Stimulated activated CD4-positive, alpha-beta T cell treated with anti-CD3 and anti-CD28 coated beads, Interleukin-1b, Interleukin-23, amount 100 ng/mL, for 4 hours (primary cell): ENCODE data around the gene TEPSIN.

Source experiments
- DNase-seq, 2 donors: peaks; one replicate each; pipeline ENCODE4 v3.0.0-alpha.2; 2020; ENCODE audit warnings: low read depth in 2 of 2

The TEPSIN gene

GRCh38 chr17:81270279-81270678 lies 31.4 kb upstream of the TEPSIN start:
- DNase-seq: no peak

DNA sequence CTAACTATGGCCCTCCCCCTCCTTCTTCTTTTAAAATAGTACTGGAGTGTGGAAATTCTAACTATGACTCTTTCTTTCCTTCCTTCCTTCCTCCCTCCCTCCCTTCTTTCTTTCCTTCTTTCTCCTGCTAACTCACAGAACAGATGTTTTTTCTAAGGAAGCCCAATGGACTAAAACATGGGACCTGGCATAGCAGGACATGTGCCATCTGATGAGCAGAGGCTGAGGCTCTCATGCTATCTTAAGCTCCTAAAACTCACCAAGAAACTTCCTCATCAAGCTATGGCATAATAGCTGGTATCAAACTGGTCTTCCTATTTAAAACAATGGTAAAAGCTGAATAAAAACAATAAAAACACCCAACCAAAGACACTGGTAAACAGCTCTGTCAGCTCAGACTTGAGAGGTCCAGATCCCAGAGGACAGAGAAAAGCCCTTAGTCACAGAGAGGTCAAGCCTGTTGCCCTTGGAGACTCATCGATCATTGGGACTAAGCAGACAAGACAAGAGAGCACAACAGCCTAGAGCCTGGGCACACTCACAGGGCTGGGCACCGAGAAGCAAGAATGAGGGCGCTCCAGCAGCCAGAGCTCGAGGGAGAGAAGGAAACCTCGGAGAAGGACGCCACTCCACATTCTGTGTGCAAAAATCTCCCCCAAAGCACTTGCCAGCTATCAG lies 28.7 kb upstream of the TEPSIN start:
- no peak for DNase-seq

DNA sequence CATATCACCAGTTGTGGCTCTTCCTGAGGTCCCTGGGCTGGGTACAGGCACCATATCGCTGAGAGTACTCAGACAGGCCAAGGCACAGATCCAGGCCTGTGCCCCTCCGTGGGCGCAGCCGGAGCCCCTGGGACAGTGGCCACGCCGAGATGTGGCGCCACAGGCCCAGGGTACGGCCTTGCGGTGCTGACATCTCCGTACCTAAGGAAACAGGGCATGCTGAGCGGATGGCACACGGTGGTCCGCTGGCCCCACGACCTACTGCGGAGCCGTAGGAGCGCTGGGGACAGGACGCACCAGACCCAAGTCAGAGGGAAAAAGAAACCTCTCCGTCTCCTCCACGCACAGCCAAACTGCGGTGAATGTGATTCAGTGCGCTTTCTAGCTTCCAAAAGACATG lies 26.7 kb upstream of the TEPSIN start:
- no peak for DNase-seq

- no peak for DNase-seq
Observed at GRCh38 chr17:81264640-81265039, 25.8 kb upstream of the TEPSIN start.

DNA sequence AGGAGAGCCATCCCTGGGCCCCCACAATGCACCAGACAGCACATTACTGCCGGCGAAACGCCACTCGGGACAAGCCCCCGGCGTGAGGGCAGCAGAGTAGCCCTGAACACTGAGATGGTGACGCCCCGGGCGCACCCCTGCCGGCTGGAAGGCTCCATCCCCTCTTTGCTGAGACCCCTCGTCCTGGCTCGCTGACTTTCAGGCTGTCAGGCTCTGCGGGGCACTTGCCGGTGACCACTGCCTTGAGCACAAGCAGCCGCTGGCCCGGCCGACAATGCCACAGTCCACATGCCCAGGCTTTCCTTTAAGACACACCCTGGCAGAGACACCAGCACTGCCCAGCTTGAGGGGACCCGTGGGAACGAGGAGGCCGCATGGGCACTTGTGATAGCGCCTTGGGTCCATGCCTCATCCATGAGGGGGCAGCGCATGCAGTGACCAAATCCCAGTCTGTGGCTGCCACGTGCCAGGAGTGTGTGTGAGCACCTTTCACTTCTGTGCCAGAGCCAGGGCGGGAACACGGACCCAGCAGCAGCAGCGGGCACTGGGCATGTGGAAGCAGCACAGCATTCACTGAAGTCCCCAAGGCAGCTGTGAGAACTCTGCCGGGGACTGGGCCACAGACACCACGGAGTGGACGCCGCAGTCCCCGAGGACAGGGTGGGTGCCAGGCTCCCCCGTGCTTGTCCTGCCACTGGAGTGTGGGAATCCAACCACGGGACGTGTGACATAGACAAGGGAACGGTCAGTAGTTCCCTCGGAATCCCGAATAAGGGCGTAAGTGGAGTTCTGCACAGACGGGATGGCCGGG lies 24.7 kb upstream of the TEPSIN start:
- no peak for DNase-seq

DNA sequence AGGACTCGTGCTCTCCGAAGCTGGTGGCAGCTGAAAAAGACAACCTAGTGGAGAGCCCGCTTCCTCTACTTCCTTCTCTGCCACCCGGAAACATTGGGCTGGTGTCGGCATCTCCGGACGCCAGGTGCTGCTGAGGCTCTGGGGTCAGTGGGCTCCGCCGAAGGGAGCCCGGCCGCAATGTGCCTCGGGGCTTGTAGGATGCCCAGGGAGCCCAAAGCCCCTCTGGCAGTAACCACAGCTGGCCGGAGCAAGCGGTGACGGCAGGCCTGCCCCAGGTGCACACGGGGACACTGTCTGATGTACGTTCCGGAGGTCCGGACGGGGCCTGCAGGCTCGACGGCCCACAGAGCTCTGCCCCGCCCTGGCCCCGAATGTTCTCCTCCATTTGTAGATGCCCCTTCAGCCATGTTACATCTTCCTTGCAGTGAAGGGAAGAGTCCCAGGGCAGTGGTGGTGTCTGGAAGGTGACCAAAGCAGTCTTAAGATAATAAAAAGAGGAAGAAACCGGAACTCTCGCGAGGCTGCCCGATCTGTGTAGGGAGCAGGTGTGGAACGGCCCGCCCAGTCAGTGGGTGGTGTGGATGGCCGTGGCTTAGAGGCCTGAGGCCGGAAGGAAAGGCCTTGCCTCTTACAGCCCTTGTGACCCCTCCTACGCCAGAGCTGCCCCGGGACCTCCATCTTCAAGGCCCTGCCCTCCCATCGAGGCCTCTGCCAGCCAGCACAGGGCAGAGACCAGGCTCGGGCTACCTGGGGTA lies 22.9 kb upstream of the TEPSIN start:
- no peak for DNase-seq

DNA sequence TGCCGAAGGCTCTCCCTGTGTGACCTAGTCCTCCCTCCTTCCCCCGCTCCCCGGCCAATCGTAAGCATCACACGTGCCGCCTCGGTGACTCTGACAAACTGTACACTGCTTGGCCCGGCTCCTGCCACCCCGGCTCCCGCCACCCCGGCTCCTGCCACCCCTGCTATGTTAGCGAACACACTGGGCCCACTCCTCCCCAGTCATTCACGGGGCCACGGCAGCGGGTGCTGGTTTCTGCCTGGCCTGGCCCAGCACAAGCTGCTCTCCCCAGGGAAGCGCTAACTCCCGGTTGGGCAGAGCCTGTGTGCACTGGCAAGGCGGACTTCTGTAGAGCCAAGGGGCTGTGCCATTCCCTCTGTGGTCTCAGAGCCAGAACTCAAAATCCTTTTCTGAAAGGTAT lies 22.2 kb upstream of the TEPSIN start:
- no peak for DNase-seq

DNA sequence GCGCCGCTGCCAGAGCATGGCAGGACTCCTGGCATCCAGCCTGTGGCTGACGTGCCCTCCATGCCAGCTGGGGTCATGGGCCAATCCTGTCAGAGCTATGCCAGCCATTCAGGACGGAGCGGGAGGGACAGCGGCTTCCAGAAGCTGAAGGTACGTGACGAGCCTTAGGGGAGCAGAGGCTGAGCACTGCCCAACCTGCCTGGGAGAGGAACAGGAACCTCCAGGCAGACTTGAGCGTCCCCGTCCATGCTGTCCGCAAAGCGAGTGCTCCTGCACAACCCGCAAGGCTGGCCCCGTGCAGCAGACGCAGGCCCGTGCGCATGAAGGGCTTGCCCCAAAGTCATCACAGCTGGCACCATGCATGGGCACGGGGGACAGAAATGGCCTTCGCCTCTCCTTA lies 21.8 kb upstream of the TEPSIN start:
- DNase-seq: no peak

DNA sequence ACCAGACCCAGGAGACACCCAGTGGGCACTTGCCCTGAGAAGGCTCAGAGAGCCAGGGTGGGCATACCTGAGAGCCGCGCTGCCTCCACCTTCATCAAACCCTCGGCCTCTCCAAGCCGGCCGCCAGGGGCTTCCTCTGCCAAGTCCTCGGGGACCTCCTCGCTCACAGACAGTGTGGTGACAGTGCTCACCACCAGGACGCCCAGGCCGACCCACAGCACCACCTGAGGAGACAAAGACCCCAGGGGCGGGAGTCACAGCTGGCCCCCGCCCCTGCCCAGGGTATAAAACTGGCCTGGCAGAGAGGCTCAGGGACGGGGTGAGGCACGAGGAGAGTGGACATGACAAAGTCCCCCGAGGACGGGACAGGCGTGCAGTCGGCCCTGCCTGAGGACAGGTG lies 21.3 kb upstream of the TEPSIN start:
- no peak for DNase-seq

- DNase-seq: no peak
Observed at GRCh38 chr17:81259058-81259605, 20.3 kb upstream of the TEPSIN start.

DNA sequence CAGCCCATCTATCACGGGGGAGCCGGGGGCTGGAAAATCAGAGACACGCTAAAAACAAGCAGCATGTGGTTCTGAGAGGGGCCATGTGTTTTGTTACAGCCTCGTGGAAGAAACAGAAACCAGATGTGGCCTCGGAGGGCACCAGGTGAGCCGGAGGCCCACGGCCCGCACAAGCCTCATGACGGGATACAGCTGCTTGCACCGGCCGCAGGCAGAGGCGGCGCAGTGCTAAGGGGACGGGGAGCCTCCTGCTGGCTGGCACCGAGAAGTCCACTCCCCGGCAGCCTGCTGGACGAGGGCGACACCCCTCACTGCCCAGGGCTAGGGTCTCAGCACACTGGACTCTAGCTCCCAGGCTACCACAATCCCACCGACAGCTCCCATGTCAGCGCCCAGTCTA lies 19.4 kb upstream of the TEPSIN start:
- DNase-seq: no peak

DNA sequence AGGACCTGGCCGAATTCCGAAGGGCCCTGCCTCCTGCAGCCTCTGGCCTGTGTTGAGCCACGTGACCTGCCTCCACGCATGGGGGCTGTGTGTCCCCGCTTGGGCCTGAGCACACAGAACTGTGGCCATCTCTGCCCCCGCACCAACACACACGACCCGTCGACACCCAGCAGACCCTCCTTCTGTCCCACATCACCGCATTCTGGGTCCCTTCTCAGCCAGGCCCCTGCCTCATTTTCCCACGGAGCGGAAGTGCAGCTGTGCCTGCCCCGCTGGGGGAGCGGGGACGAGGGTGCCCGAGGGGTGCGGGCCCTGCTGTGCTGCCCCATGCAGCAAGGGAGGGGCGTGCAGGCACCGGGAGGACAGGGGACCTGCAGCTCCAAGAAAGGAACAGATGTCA lies 18.7 kb upstream of the TEPSIN start:
- no peak for DNase-seq

GRCh38 chr17:81256616-81257015 lies 17.8 kb upstream of the TEPSIN start:
- no peak for DNase-seq

GRCh38 chr17:81254955-81255717 lies 16.3 kb upstream of the TEPSIN start:
- no peak for DNase-seq

- peak; percentile 36 to 58 for DNase-seq
Observed at GRCh38 chr17:81253358-81254131, 14.7 kb upstream of the TEPSIN start.

DNA sequence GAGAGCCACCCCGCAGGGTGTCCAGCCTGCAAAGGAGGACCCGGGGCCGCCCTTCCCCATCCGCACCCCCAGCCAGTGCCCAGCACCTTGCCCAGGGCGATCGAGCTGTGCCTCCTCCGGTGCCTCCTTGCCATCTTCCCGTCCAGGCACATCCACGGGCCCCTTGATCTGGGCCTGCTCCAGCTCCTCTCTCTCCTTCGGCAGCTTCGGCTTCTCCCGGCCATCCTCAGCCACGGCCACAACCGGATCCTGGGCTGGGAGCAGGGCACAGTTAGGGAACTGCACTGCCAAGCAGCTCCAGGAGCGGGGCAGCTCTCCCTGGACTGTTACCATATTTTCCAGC lies 14.1 kb upstream of the TEPSIN start:
- no peak for DNase-seq

DNA sequence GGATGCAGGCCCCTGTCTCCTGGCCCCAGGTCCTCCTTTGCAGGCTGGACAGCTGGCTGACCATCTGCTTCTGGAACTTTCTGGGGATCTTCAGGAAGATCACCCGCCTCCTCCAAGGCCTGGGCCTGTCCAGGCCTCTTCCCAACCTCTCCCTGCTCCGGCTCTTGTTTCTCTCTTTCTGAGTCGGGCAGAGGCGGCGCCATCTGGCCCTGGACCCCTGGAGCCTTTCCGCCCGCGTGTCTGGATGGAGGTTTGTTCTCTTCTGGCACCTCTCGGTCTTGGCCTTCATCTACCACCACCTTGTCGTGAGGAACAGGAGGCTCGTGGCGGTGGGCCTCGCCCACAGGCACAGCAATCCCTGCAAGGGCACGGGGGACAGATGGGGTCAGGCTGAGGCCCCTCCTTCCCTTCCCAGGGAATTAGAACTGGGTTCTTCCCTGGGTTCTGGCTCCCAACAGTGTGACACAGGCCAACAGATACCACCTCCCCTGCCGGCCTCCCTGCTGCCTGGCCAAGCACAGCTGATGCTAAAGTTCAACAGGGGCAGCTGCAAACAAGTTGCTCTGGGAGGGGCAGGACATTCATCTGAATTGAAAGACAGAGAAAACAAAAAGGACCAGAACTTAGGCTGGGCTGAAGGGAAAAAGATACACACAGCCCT lies 13.6 kb upstream of the TEPSIN start:
- DNase-seq: no peak

DNA sequence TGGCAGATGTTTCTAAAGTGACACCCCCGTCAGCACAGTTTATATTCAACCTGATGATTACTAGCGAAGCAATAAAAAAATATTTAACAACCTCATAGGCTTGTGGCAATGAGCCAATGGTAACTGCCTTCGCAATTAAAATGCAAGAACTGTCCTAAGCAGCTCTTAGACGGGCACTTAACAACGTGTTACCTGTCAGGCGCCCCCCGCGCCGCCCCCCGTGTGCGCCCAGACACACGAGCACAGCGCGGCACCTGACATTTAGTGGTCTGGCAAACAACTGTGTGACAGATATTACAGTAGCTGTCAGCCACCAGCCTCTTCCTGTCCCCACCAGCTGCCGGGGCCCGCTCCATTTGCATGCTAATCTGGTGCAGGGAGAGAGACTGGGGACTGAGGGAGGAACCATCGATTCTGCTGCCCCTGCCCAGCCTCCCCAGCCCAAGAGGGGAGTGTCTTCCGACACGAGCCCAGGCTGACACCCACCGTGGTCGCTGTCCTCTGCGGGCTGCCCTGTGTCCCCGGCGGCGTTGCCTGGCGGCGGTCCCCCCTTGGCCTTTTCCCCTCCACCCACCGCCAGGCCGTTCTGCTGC lies 12.9 kb upstream of the TEPSIN start:
- no peak for DNase-seq

- no peak for DNase-seq
Observed at GRCh38 chr17:81251094-81251708, 12.3 kb upstream of the TEPSIN start.
